Measurements from ENCODE around the gene TC2N.

DNA sequence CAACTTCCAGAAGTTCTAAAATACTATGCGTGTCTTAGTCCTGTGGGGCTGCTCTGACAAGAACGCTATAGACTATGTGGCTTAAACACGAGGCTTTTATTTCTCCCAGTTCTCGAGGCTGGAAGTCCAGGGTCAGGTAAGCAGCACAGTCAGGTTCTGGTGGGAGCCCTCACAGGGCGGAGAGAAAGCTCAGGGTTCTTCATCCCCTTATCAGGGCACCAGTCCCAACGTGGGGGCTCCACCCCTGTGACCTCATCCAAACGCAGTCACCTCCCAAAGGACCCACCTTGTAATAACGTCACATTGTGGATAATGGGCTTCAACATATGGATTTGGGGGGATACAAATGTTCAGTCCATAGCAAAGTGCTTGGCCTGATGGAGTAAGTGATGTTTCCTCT, 37.1 kb upstream of the TC2N start:
- TF ChIP-seq EZH2 (IDR thresholded peaks at IDR 0.05; ENCODE audit: low read depth, unreplicated experiment) (no peak), CTCF (conservative IDR thresholded peaks at IDR 0.05; ENCODE audit: low read depth in 2 of 2) (no peak), CREB1 (CRISPR knock-in tag; IDR thresholded peaks at IDR 0.05; ENCODE audit: low read depth) (no peak), REST (IDR thresholded peaks at IDR 0.05; ENCODE audit: unreplicated experiment) (no peak), ZNF114 (CRISPR knock-in tag; IDR thresholded peaks at IDR 0.05) (no peak), JUNB (IDR thresholded peaks at IDR 0.05; ENCODE audit: unreplicated experiment) (no peak), POLR2AphosphoS5 (IDR thresholded peaks at IDR 0.05; ENCODE audit: low read depth) (no peak), EZH2phosphoT487 (IDR thresholded peaks at IDR 0.05; ENCODE audit: unreplicated experiment) (no peak), ZNF462 (CRISPR knock-in tag; IDR thresholded peaks at IDR 0.05) (no peak), NANOG (IDR thresholded peaks at IDR 0.05; ENCODE audit: borderline replicate concordance) (no peak), ZNF331 (CRISPR knock-in tag; IDR thresholded peaks at IDR 0.05; ENCODE audit: low read depth) (no peak)

Measured in GM23338 (cell line).